Neutrophil (primary cell): ENCODE measurements around the gene SLC28A1.

Source experiments
- H3K27ac ChIP-seq: fragments of 200-600 bp; sonication (generic); 2 replicates; pipeline ENCODE4 v1.5.1; 2016; ENCODE audit warnings: mild to moderate bottlenecking, moderate library complexity
- H3K27me3 ChIP-seq: fragments of 200-600 bp; sonication (generic); 2 replicates; pipeline ENCODE4 v1.6.0; 2016; ENCODE audit warnings: mild to moderate bottlenecking
- H3K36me3 ChIP-seq: fragments of 200-600 bp; sonication (generic); 2 replicates; pipeline ENCODE4 v1.5.1; 2017
- H3K4me1 ChIP-seq, 2 experiments: fragments of 200-600 bp in 1 of 2; sonication (generic) in 1 of 2; 1 replicate in 1 of 2; 2 replicates in 1 of 2; pipeline versions ENCODE4 v1.5.1 to v1.6.1; 2013 to 2016; ENCODE audit warnings: low read depth in 1 of 2, low read length in 1 of 2, mild to moderate bottlenecking in 1 of 2, moderate library complexity in 1 of 2; ENCODE audit not compliant: control insufficient read depth in 1 of 2, insufficient read depth in 1 of 2
- H3K4me3 ChIP-seq, 2 experiments: fragments of 200-600 bp in 1 of 2; sonication (generic) in 1 of 2; 1 replicate in 1 of 2; 2 replicates in 1 of 2; pipeline ENCODE4 v1.5.1; 2013 to 2016; ENCODE audit warnings: low read depth in 1 of 2, low read length in 1 of 2, mild to moderate bottlenecking in 1 of 2, moderate library complexity in 1 of 2
- H3K9me3 ChIP-seq: fragments of 200-600 bp; sonication (generic); 2 replicates; pipeline ENCODE4 v1.5.1; 2016
- TF ChIP-seq, protein P1 (sequence below): fragments of 200-600 bp; sonication (generic); IDR thresholded peaks from 2 replicates; pipeline ENCODE4 v1.5.1; 2016; ENCODE audit warnings: antibody characterized with exemption

The SLC28A1 gene

DNA sequence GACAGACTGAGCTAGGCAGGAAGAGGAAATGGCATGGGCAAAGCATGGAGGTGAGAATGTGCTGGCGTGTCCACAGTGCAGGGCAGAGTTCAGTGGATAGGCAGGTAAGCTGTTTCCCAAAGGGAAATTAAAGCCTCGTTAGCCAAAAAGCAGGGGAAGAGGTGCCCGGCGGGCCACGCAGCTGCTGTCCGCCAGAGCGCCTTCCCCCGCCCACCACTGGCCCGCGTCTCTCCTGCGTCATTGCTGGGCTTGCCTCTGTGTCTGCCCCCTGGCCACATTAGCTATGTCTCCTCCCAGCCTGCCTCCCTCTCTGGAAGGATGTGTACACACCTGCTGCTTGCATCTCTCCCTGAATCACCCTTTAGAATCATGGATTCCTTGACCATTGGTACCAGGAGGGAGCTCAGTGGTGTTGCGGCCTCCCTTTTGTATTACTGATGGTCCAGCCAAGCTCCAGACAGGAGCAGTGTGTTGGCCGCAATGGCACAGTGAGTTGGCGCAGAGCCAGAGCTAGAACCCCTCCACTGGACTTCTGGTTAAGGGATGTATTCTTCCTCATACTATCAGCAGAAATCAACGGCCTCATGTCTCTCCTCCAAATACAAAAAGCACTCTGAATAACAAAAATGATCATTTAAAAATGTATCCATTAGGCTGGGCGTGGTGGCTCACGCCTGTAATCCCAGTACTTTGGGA is 26.6 kb downstream of the SLC28A1 start:
- Histone ChIP-seq H3K36me3 (no peaks in the 10 kb centered on the region), H3K27ac (no peak overlapping the region), H3K4me1 (no peaks in the 10 kb centered on the region), H3K4me3 (no peak overlapping the region), H3K9me3 (no peaks in the 10 kb centered on the region), H3K27me3 (no peaks in the 10 kb centered on the region)
- TF ChIP-seq, protein P1, sequence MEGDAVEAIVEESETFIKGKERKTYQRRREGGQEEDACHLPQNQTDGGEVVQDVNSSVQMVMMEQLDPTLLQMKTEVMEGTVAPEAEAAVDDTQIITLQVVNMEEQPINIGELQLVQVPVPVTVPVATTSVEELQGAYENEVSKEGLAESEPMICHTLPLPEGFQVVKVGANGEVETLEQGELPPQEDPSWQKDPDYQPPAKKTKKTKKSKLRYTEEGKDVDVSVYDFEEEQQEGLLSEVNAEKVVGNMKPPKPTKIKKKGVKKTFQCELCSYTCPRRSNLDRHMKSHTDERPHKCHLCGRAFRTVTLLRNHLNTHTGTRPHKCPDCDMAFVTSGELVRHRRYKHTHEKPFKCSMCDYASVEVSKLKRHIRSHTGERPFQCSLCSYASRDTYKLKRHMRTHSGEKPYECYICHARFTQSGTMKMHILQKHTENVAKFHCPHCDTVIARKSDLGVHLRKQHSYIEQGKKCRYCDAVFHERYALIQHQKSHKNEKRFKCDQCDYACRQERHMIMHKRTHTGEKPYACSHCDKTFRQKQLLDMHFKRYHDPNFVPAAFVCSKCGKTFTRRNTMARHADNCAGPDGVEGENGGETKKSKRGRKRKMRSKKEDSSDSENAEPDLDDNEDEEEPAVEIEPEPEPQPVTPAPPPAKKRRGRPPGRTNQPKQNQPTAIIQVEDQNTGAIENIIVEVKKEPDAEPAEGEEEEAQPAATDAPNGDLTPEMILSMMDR = no peak

DNA sequence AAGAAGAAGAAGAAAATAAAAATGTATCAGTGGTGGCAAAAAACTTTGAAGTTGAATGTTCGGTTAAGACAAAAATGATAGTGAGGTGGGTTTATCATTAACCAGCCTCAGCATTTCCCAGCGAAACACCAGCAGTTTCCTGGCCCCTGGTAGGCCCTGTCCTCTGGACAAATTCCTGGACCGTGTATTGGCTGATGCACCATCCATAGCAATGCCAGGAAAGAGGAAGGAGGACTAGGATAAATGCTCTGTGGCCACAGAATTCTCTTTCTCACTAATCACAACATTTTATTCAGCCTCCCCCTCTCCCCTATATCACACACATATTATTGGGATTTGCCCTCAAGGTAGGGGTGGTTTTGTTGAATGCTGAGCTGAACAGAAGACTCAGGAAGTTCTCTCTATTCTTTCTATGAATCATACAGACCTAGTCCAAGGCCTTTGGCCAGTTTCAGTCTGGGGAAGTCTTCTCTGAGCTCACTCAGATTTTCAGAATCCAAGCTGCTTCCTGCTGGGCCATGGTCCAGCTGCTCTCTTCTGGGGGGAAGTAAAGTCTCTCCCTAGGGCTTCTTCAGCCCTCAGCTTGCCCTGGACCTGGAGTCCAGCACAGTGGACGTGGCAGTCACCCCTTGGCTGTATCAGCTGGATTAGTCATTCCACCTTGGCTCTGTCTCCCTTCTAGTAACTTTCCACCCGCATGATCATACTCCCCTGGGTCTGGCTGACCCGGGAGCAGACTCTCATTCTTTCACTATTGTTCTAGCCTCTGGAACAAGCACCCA is 27.6 kb downstream of the SLC28A1 start:
- Histone ChIP-seq H3K4me1 (no peaks in the 10 kb centered on the region), H3K4me3 (no peak overlapping the region), H3K27me3 (no peaks in the 10 kb centered on the region), H3K36me3 (no peaks in the 10 kb centered on the region), H3K9me3 (no peaks in the 10 kb centered on the region), H3K27ac (no peak overlapping the region)
- TF ChIP-seq, protein P1 = no peak

DNA sequence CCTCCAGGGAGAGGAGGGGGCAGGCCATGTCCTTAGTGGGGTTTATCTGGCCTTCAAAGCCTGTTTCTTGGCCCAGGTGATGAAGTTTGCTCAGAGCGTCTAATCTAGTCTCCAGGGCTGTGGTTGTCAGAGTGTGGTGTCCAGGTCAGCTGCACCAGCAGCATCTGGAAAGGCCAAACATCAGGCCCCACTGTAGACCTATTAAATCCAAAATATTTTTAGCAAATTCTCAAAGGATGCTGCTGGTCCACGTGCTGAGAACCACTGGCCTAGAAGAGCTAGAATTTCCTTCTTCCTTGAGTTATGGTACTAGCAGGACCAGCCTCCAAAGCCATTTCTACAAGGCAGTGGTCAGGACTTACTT is 28.9 kb downstream of the SLC28A1 start:
- TF ChIP-seq, protein P1 = no peak
- Histone ChIP-seq H3K27ac (no peak overlapping the region), H3K4me3 (no peak overlapping the region), H3K27me3 (no peaks in the 10 kb centered on the region), H3K4me1 (no peaks in the 10 kb centered on the region), H3K9me3 (no peaks in the 10 kb centered on the region), H3K36me3 (no peaks in the 10 kb centered on the region)

DNA sequence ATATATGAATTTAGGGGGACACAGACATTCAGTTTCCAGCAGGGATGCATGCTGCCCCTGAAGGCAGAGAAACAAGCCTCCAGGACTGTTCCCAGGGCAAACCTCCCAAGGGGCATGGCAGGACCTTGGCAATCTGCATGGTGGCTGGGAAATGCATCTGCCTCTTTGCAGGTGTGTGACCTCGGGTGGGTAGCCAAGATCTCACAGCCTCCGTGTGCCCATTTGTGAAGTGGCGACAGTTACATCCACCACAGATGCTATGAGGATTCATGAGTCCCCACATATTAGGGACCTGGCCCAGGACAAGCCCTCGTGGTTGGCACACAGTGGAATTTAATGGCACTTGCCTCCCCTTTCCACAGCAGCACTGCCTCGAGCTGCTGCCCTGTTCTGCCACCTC is 29.9 kb downstream of the SLC28A1 start:
- Histone ChIP-seq H3K9me3 (no peaks in the 10 kb centered on the region), H3K27me3 (no peaks in the 10 kb centered on the region), H3K36me3 (no peaks in the 10 kb centered on the region), H3K4me1 (no peaks in the 10 kb centered on the region), H3K27ac (no peak overlapping the region), H3K4me3 (no peak overlapping the region)
- TF ChIP-seq, protein P1 = no peak

DNA sequence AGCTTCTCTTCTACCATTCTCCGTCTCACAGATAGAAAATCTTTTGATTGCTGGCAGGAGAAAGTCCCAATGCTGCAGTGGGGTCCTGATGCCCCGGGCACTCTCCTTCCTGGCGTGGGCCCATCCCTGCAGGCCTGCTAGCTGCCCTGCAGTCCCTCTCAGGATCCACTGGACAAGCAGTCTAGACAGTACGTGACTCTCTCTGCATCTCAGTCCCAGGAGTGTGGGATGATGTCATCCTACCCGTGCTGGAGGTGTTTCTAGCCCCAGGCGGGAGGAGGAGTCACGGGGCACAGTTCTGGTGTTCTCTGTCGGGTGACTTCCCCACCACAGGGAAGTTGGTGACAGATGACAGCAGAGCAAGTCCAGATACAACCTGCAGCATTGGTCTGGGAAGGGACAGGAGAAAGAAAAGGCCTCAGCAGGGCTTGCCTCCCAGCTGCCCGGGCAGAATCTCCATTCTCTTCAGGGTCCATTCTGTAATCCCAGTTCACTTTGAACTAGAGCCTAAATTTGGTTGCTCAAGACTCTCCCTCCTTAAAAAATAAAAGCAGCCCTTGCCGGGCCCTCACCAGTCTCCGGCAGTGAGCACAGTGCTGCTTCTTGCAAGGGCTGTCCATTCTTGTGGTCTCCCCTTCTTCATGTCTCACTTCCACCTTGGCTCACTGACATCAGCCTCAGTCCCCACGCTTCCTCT is 30.6 kb downstream of the SLC28A1 start:
- Histone ChIP-seq H3K4me3 (no peak overlapping the region), H3K4me1 (no peaks in the 10 kb centered on the region), H3K27me3 (no peaks in the 10 kb centered on the region), H3K27ac (no peak overlapping the region), H3K9me3 (no peaks in the 10 kb centered on the region), H3K36me3 (no peaks in the 10 kb centered on the region)
- TF ChIP-seq, protein P1 = no peak
